Inflammatory macrophage treated with lipopolysaccharide for 4 hours (primary cell): ENCODE data around the gene KRTAP1-1.
"Not testable (repeated sequence)": the region's sequence is repeated elsewhere in the genome, so short reads cannot be mapped to it uniquely, and the experiment has no call there.

Experiments
- DNase-seq: peaks from one replicate; pipeline ENCODE4 v3.0.0-alpha.2; 2020

Gene KRTAP1-1

DNA sequence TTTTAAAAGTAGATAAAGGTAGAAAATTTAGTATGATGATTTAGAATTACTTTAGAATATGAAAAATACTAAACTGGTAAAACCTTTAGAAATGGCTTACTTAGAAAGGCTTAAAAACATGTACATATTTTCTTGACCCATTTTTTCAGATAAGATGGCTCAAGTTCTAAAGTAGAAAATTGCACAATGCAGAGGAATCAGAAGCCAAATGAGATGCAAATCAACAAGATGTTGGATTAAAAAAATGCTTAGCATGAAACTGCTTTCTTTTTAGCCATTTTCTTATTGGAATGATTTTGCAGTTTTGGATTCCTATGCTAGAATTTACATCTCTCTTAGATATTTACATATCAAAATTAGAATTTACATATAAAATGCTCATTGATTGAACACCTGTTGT, 30.8 kb downstream of the KRTAP1-1 start:
- no peak for DNase-seq

- DNase-seq: no peak
Measured at GRCh38 chr17:41009936-41010335, 31.3 kb downstream of the KRTAP1-1 start.

DNA sequence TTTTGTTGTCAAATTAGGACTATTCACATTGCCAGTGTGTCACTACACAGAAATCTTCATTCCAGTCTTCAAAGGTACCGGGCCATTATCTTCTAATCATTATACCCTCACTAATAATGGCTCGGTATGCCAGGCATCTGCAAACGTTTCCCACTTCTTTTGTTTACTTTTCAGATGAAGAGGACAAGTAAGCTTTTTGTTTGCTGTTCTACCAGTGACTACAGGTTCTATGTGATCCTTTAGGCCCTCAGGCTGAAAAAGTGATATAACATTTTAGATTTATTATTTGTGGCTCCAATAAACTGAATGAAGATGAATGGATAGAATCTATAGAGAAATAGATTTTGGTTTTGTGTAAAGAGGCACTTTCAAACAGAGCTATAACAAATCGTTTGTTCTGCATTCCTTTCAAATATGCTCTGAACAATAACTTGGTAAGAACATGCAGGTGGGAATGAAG, 31.9 kb downstream of the KRTAP1-1 start:
- DNase-seq: no peak

GRCh38 chr17:41008811-41009210, 32.4 kb downstream of the KRTAP1-1 start, which contains the start of gene KRTAP3-1:
Gene KRTAP3-1, minus strand, starts transcription at chr17:41009128. Its CDS starts 54 bp downstream, at chr17:41009074.
- no peak for DNase-seq

DNA sequence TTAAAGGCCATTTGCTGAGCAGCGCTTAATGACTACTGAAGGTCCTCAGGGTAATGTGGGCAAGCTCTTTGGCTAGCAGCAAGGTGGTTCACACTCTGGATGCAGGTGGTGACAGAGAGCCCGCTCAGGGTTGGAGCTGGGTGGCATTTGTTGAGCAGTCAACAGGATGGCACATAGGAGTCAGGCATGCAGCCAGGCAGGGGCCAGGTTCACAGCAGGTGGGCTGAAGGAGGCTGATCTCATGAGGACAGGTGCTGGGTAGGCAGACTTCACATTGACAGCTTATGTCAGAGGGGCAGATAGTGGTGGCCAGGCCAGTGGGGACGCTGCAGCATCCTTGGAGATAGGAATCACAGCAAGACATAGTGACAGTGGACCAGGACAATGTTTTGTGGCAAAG, 36.9 kb downstream of the KRTAP1-1 start:
- no peak for DNase-seq

DNA sequence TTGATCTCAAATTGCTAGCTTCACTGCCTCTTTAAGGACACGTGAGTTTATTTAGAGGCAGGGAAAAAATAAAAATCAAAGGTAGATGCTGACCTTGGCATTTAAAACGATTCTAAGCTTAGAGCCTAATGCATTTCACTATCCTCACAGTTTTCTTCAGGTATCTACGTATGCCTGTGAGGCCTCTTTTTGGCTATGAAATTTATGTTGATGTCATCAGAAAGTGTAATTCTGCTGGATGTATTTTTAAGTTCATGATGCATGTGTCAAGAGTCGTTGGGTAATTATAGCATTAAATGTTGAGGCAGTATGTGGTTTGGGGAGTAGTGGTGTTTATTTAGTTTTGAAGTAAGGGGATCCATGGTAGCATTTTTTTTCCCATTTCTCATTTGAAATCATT, 37.3 kb downstream of the KRTAP1-1 start:
- no peak for DNase-seq

DNA sequence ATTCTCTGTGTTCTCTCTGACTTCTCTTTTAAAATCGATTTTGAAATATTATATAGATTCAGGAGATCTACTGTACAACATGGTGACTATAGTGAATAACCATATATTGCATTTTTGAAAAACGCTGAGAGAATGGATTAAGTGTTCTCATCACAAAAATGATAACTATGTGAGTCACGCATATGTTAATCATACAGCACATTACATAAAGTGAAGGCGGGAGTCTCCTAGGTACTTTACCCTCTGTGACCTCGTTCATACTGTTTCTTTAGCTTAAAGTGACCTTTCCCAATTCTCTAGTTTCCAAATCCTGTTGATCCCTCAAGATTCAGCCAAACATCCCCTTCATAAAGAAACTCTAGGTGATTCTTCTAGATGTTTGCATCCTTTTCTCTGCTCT, 38.4 kb downstream of the KRTAP1-1 start:
- DNase-seq: peak; percentile 49

DNA sequence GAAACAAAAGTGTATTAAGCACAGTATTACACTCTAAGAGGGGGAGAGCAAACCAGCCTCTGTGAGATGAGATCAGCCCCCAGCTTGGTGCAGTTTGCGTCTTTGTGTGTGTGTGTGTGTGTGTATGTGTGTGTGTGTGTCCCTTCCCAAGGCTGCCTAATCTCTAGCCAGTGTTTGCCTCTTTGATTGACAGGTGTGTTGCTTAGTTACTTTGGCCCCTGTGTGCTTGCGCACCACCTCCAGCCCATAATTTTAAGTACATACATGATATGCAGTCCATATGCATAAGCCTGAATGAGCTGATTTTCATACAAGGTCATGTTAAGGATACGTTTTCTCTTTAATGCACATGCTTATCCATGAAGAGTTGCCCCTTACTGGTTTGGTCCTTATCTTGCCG, 39.5 kb downstream of the KRTAP1-1 start:
- no peak for DNase-seq

DNA sequence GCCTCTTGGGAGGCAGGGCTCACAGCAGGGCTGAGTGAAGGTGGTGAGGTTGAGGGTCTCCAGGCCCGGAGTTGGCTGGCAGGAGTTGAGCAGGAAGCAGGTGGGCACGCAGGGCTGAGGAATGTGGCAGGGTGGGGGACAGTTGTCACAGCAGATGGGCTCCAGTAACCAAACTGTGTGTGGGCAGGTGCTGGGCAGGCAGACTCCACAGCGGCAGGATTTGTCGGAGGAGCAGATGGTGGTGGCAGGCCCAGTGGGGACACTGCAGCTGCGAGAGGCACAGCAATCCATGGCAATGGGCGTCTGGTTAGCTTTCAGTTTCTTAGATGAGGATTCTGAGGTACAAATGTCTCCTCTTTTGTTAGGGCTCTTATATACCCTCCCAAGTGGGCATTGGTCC, 41.7 kb downstream of the KRTAP1-1 start, which contains the start of gene KRTAP3-2:
KRTAP3-2 (minus strand) TSS at position 344 of the 400 bp plus-strand sequence; CDS start at position 291, 53 bp downstream.
- DNase-seq: not testable (repeated sequence)

- DNase-seq: no peak
Measured at GRCh38 chr17:40997361-40997760, 43.9 kb downstream of the KRTAP1-1 start.

GRCh38 chr17:40996829-40997228, 44.4 kb downstream of the KRTAP1-1 start:
- DNase-seq: no peak

GRCh38 chr17:40995116-40995515, 46.1 kb downstream of the KRTAP1-1 start:
- DNase-seq: no peak

GRCh38 chr17:40993839-40994238, 47.4 kb downstream of the KRTAP1-1 start, which contains the start of gene KRTAP3-3:
Gene KRTAP3-3, minus strand, starts transcription at chr17:40994164. Its CDS starts 67 bp downstream, at chr17:40994097.
- no peak for DNase-seq

DNA sequence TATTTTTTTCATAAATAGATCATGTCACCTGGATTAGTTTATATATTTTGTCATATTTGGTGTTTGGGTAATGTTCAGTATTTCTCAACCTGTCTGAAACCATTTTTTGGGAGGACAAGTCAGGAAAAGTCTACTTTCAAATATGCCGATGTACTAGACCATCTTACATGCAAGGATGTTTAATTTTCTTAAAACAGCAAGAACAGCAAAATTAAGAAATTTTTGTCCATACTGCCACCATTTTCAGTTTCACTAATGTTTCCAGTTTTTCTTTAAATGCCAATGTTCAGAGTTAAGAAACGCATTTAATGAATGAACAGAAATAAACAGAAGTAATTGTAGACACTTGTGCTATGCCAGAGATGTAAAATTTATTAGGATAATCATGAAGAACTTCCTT, 48.2 kb downstream of the KRTAP1-1 start:
- DNase-seq: no peak

GRCh38 chr17:40992666-40993065, 48.6 kb downstream of the KRTAP1-1 start:
- DNase-seq: no peak
